ENCODE results near the gene KRTAP20-2. TPM values are rescaled to one million over a fixed set of nuclear protein-coding genes. Genes with fewer than 3 reads are reported as not detected.

Gene KRTAP20-2
- polyA plus RNA-seq, 5 donors: not detected

- DNase-seq: no peak
Measured at GRCh38 chr21:30674312-30674711, 39.3 kb downstream of the KRTAP20-2 start.

- DNase-seq: no peak
Measured at GRCh38 chr21:30676737-30677136, 41.7 kb downstream of the KRTAP20-2 start.

- no peak for DNase-seq
Measured at GRCh38 chr21:30680586-30680985, 45.6 kb downstream of the KRTAP20-2 start.

- no peak for DNase-seq
Measured at GRCh38 chr21:30684506-30684905, 49.5 kb downstream of the KRTAP20-2 start.

Other genes with a start within 250 kb of the KRTAP20-2 start
- gene KRTAP13-1, start 239.2 kb upstream of the KRTAP20-2 start, polyA plus RNA-seq (ENCODE audit: insufficient read depth in 1 of 5, insufficient read length in 5 of 5, low replicate concordance in 1 of 5): not detected
- not detected for gene KRTAP13-3, start 209.3 kb upstream of the KRTAP20-2 start, polyA plus RNA-seq (ENCODE audit: insufficient read depth in 1 of 5, insufficient read length in 5 of 5, low replicate concordance in 1 of 5)
- not detected for gene KRTAP13-4, start 205.0 kb upstream of the KRTAP20-2 start, polyA plus RNA-seq (ENCODE audit: insufficient read depth in 1 of 5, insufficient read length in 5 of 5, low replicate concordance in 1 of 5)
- gene KRTAP15-1, start 194.9 kb upstream of the KRTAP20-2 start, polyA plus RNA-seq (ENCODE audit: insufficient read depth in 1 of 5, insufficient read length in 5 of 5, low replicate concordance in 1 of 5): not detected
- not detected for gene KRTAP19-1, start 154.8 kb upstream of the KRTAP20-2 start, polyA plus RNA-seq (ENCODE audit: insufficient read depth in 1 of 5, insufficient read length in 5 of 5, low replicate concordance in 1 of 5)
- not detected for gene KRTAP19-2, start 147.8 kb upstream of the KRTAP20-2 start, polyA plus RNA-seq (ENCODE audit: insufficient read depth in 1 of 5, insufficient read length in 5 of 5, low replicate concordance in 1 of 5)
- not detected for gene KRTAP19-3, start 143.2 kb upstream of the KRTAP20-2 start, polyA plus RNA-seq (ENCODE audit: insufficient read depth in 1 of 5, insufficient read length in 5 of 5, low replicate concordance in 1 of 5)
- gene KRTAP19-4, start 138.0 kb upstream of the KRTAP20-2 start, polyA plus RNA-seq (ENCODE audit: insufficient read depth in 1 of 5, insufficient read length in 5 of 5, low replicate concordance in 1 of 5): not detected
- gene KRTAP19-5, start 133.1 kb upstream of the KRTAP20-2 start, polyA plus RNA-seq (ENCODE audit: insufficient read depth in 1 of 5, insufficient read length in 5 of 5, low replicate concordance in 1 of 5): not detected
- not detected for gene KRTAP19-6, start 93.3 kb upstream of the KRTAP20-2 start, polyA plus RNA-seq (ENCODE audit: insufficient read depth in 1 of 5, insufficient read length in 5 of 5, low replicate concordance in 1 of 5)
- not detected for gene KRTAP19-7, start 73.9 kb upstream of the KRTAP20-2 start, polyA plus RNA-seq (ENCODE audit: insufficient read depth in 1 of 5, insufficient read length in 5 of 5, low replicate concordance in 1 of 5)
- gene KRTAP22-2, start 44.8 kb upstream of the KRTAP20-2 start, polyA plus RNA-seq (ENCODE audit: insufficient read depth in 1 of 5, insufficient read length in 5 of 5, low replicate concordance in 1 of 5): not detected
- not detected for gene KRTAP6-3, start 42.8 kb upstream of the KRTAP20-2 start, polyA plus RNA-seq (ENCODE audit: insufficient read depth in 1 of 5, insufficient read length in 5 of 5, low replicate concordance in 1 of 5)
- gene KRTAP6-2, start 36.3 kb upstream of the KRTAP20-2 start, polyA plus RNA-seq (ENCODE audit: insufficient read depth in 1 of 5, insufficient read length in 5 of 5, low replicate concordance in 1 of 5): not detected
- not detected for gene KRTAP22-1, start 34.1 kb upstream of the KRTAP20-2 start, polyA plus RNA-seq (ENCODE audit: insufficient read depth in 1 of 5, insufficient read length in 5 of 5, low replicate concordance in 1 of 5)
- not detected for gene KRTAP6-1, start 21.3 kb upstream of the KRTAP20-2 start, polyA plus RNA-seq (ENCODE audit: insufficient read depth in 1 of 5, insufficient read length in 5 of 5, low replicate concordance in 1 of 5)
- not detected for gene KRTAP20-1, start 18.8 kb upstream of the KRTAP20-2 start, polyA plus RNA-seq (ENCODE audit: insufficient read depth in 1 of 5, insufficient read length in 5 of 5, low replicate concordance in 1 of 5)
- not detected for gene KRTAP20-4, start 14.6 kb upstream of the KRTAP20-2 start, polyA plus RNA-seq (ENCODE audit: insufficient read depth in 1 of 5, insufficient read length in 5 of 5, low replicate concordance in 1 of 5)
- not detected for gene KRTAP20-3, start 7.7 kb downstream of the KRTAP20-2 start, polyA plus RNA-seq (ENCODE audit: insufficient read depth in 1 of 5, insufficient read length in 5 of 5, low replicate concordance in 1 of 5)
- not detected for gene KRTAP21-3, start 83.6 kb downstream of the KRTAP20-2 start, polyA plus RNA-seq (ENCODE audit: insufficient read depth in 1 of 5, insufficient read length in 5 of 5, low replicate concordance in 1 of 5)
- not detected for gene KRTAP21-2, start 112.1 kb downstream of the KRTAP20-2 start, polyA plus RNA-seq (ENCODE audit: insufficient read depth in 1 of 5, insufficient read length in 5 of 5, low replicate concordance in 1 of 5)
- gene KRTAP21-1, start 120.2 kb downstream of the KRTAP20-2 start, polyA plus RNA-seq (ENCODE audit: insufficient read depth in 1 of 5, insufficient read length in 5 of 5, low replicate concordance in 1 of 5): not detected
- not detected for gene KRTAP8-1, start 178.1 kb downstream of the KRTAP20-2 start, polyA plus RNA-seq (ENCODE audit: insufficient read depth in 1 of 5, insufficient read length in 5 of 5, low replicate concordance in 1 of 5)
- not detected for gene KRTAP7-1, start 194.6 kb downstream of the KRTAP20-2 start, polyA plus RNA-seq (ENCODE audit: insufficient read depth in 1 of 5, insufficient read length in 5 of 5, low replicate concordance in 1 of 5)
- gene KRTAP11-1, start 246.4 kb downstream of the KRTAP20-2 start, polyA plus RNA-seq (ENCODE audit: insufficient read depth in 1 of 5, insufficient read length in 5 of 5, low replicate concordance in 1 of 5): not detected